Measurements from ENCODE around the gene DOK7. TPM values are rescaled to one million over a fixed set of nuclear protein-coding genes. Genes with fewer than 3 reads are reported as not detected.

DOK7 gene
- total and polyA plus RNA-seq, 2 donors (not counting 3 experiments of a cell fraction or from before 2014, with no cell fraction given) = not detected

- no peak for FAIRE-seq
- ChIA-PET CTCF (interaction anchor here (1.0 kb wide), 1 partner anchor 32 kb away, joined by 3 read pairs; no protein-coding TSS in a partner anchor), POLR2A (no interaction called here)
- H2AFZ ChIP-seq (ENCODE audit: low read depth, low read length) = no peak overlapping the region
- H3K79me2 ChIP-seq (ENCODE audit: control insufficient read depth, insufficient read depth, low read length) = no peaks in the 10 kb centered on the region
- no peaks in the 10 kb centered on the region for H3K4me1 ChIP-seq (ENCODE audit: control insufficient read depth, extremely low read depth, insufficient read depth, low read length)
- no peak for DNase-seq (ENCODE audit: low read depth, low spot score)
- H3K4me3 ChIP-seq (replicated peaks in 1 of 3; ENCODE audit: insufficient read depth in 1 of 3, low read depth in 1 of 3, low read length in 3 of 3) = no peak overlapping the region
- no peaks in the 10 kb centered on the region for H4K20me1 ChIP-seq (replicated peaks; ENCODE audit: control insufficient read depth, extremely low read depth, insufficient read depth, low read length)
- no peaks in the 10 kb centered on the region for H3K9me3 ChIP-seq (replicated peaks; ENCODE audit: control insufficient read depth, insufficient read depth, low read length)
- H3K27ac ChIP-seq (ENCODE audit: insufficient read depth, low read depth, low read length) = no peak overlapping the region
- TF ChIP-seq CTCF (IDR thresholded peaks at IDR 0.05; ENCODE audit: extremely low read depth in 1 of 2, insufficient read depth in 1 of 2, low read depth in 1 of 2, low read length in 2 of 2) (no peak), MYC (IDR thresholded peaks at IDR 0.05; ENCODE audit: low read depth, low read length) (no peak), POLR2AphosphoS5 (IDR thresholded peaks at IDR 0.05; ENCODE audit: insufficient read depth, low read depth, low read length) (no peak), GATA2 (IDR thresholded peaks at IDR 0.05; ENCODE audit: insufficient read depth, insufficient read length, low read depth, low read length) (no peak), EZH2 (IDR thresholded peaks at IDR 0.05; ENCODE audit: borderline replicate concordance, low read depth, low read length, severe bottlenecking) (no peak), FOS (IDR thresholded peaks at IDR 0.05; ENCODE audit: borderline replicate concordance, insufficient read depth, low read length) (no peak), JUN (IDR thresholded peaks at IDR 0.05; ENCODE audit: borderline replicate concordance, insufficient read depth, insufficient read length, low read depth) (no peak), POLR2A (IDR thresholded peaks at IDR 0.05; ENCODE audit: low read depth, low read length) (no peak)
- TF ChIP-seq, protein P1, sequence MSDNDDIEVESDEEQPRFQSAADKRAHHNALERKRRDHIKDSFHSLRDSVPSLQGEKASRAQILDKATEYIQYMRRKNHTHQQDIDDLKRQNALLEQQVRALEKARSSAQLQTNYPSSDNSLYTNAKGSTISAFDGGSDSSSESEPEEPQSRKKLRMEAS (IDR thresholded peaks at IDR 0.05; ENCODE audit: insufficient read depth, insufficient read length) = no peak
- BruUV-seq (replicated peaks) = no TSS peak
- no peaks in the 10 kb centered on the region for H3K27me3 ChIP-seq (ENCODE audit: control insufficient read depth in 2 of 2, insufficient read depth in 2 of 2, low read length in 2 of 2)
- H3K36me3 ChIP-seq (ENCODE audit: control insufficient read depth in 2 of 2, extremely low read depth in 1 of 2, insufficient read depth in 2 of 2, low read length in 2 of 2) = peaks cover 13 to 51% of the 10 kb centered on the region in 2 experiments
- no peaks in the 10 kb centered on the region for H3K9me1 ChIP-seq (replicated peaks; ENCODE audit: control insufficient read depth, extremely low read depth, insufficient read depth, low read length)
- dilution Hi-C loops (cut with MboI; ENCODE audit: extremely low pct_ligation_motif_present, low sequenced_read_pairs) (no loop called here), intact Hi-C loops (cut with micrococcal nuclease) (no loop called here)
- H3K9ac ChIP-seq (replicated peaks; ENCODE audit: extremely low read depth, insufficient read depth, low read length) = no peak overlapping the region
- no peak overlapping the region for H3K4me2 ChIP-seq (ENCODE audit: insufficient read depth, low read length)
Measured at GRCh38 chr4:3512719-3513118, 49.6 kb downstream of the DOK7 start.

Measured in endothelial cell of umbilical vein (primary cell).